Pancreas (tissue), 10 donors: ENCODE results near the gene FAR1. TPM values are rescaled to one million over a fixed set of nuclear protein-coding genes. Genes with fewer than 3 reads are reported as not detected.

Source experiments
- ATAC-seq, 4 donors: fragments of 200-7000 bp; cut with Tn5 transposase; one replicate each; pipeline versions ENCODE4 v1.8.0 to v1.9.1; 2020; ENCODE audit warnings: mild to moderate bottlenecking in 4 of 4, moderate library complexity in 4 of 4
- DNase-seq, 6 donors: peaks; one replicate each; pipeline ENCODE4 v3.0.0-alpha.2; 2020
- FAIRE-seq: peaks from 2 replicates; lab custom pipeline; 2012; peaks lifted over from hg19 to GRCh38; lab: Jason Lieb, UNC
- H3K27ac ChIP-seq, 4 donors: fragments of 200-600 bp; sonication (generic); 1 replicate in 3 of 4; 2 replicates in 1 of 4; pipeline versions ENCODE4 v1.5.0 to v1.8.0; 2020
- H3K27me3 ChIP-seq, 4 donors: fragments of 200-600 bp; one replicate each; pipeline ENCODE4 v1.8.0; 2021
- H3K36me3 ChIP-seq, 3 donors: fragments of 200-600 bp; sonication (generic) in 1 of 3; one replicate each; pipeline versions ENCODE4 v1.5.0 to v1.8.0; 2020 to 2021
- H3K4me1 ChIP-seq, 3 donors: fragments of 200-600 bp; one replicate each; pipeline ENCODE4 v1.8.0; 2021
- H3K4me3 ChIP-seq, 4 donors: fragments of 200-600 bp; sonication (generic) in 2 of 4; one replicate each; pipeline versions ENCODE4 v1.5.0 to v1.8.0; 2020 to 2021
- H3K9me3 ChIP-seq, 4 donors: fragments of 200-600 bp; one replicate each; pipeline ENCODE4 v1.8.0; 2021
- CTCF ChIP-seq, 4 donors: fragments of 200-600 bp; sonication (generic) in 3 of 4; IDR thresholded peaks; one replicate each; pipeline versions ENCODE4 v1.5.0 to v1.8.0; 2021; ENCODE audit warnings: antibody characterized with exemption in 4 of 4
- WGBS, 2 donors: extraction: QIAGEN DNeasy Blood & Tissue Kit; methylation state at CpG; one replicate each; pipeline ENCODE4 v1.1.7; 2013; 5-methylcytosine and 5-hydroxymethylcytosine counted together
- intact Hi-C, 3 donors: fragments of 100-400 bp; cut with DNase I; formaldehyde crosslinking; loops; one replicate each; pipeline versions ENCODE4 v1.11.1 to v1.14.2; 2022
- polyA plus RNA-seq, 2 donors: library from polyadenylated mRNA; stranded (reverse); fragments of 200-250 nt; gene quantifications; one replicate each; pipeline ENCODE4 v1.2.3, GENCODE V29; 2013
- total RNA-seq, 6 donors: library from RNA; stranded (reverse); fragmentation: NEBNext Ultra II Directional in 4 of 6; extraction: Animal tissue kit (Norgen Biotek cat#: 25700) in 4 of 6; gene quantifications; one replicate each; pipeline versions ENCODE4 v1.2.1 to v1.2.4, GENCODE V29; 2021 to 2023
- donor health status: healthy with polysubstance abuse.
- donor health status: DM: no; HTN: no; CAD: no; lungs with moderate emphysema.
- donor health status: DM: no; HTN: no; CAD: no.
- donor health status: control.
- donor health status: control.
- donor health status: Bipolar disorder and iron deficiency.
- donor health status: DM: yes; HTN: yes; CAD: no.
- donor health status: DM: no; HTN: no; CAD: no.
- donor health status: DM: no; HTN: no; CAD: no.
- donor health status: DM: yes; HTN: yes; CAD: no.

Gene FAR1
- total and polyA plus RNA-seq, 8 donors, result 12.0 to 43.7 (median 18.0) TPM

GRCh38 chr11:13778345-13778744 lies 109.9 kb downstream of the FAR1 start:
- TF ChIP-seq CTCF (IDR thresholded peaks at IDR 0.05), result no peak
- DNase-seq, result no peak
- H3K27ac ChIP-seq, result no peak overlapping the region
- H3K27me3 ChIP-seq, result no peaks in the 10 kb centered on the region
- H3K4me3 ChIP-seq, result no peak overlapping the region
- ATAC-seq, result no peak
- WGBS, 2 donors, result 63 to 78% methylated on average over 1 of the region's 1 CpG
- FAIRE-seq, result no peak
- no peaks in the 10 kb centered on the region for H3K36me3 ChIP-seq
- H3K4me1 ChIP-seq, result no peaks in the 10 kb centered on the region
- H3K9me3 ChIP-seq, result no peaks in the 10 kb centered on the region
- intact Hi-C loops, result loop anchor here in 1 of 3 donors (10.0 kb wide), 1 partner anchor 466 kb away; no protein-coding TSS in a partner anchor

- DNase-seq (no peak), ATAC-seq (no peak), FAIRE-seq (no peak)
- WGBS, 2 donors, result 83 to 89% methylated on average over 6 of the region's 6 CpGs
- no peaks in the 10 kb centered on the region for H3K27me3 ChIP-seq
- intact Hi-C loops, result no loop called here
- no peaks in the 10 kb centered on the region for H3K36me3 ChIP-seq
- no peak overlapping the region for H3K27ac ChIP-seq
- H3K4me1 ChIP-seq, result no peaks in the 10 kb centered on the region
- H3K4me3 ChIP-seq, result no peak overlapping the region
- no peaks in the 10 kb centered on the region for H3K9me3 ChIP-seq
- TF ChIP-seq CTCF (IDR thresholded peaks at IDR 0.05), result no peak
Measured at GRCh38 chr11:13781153-13781552, 112.7 kb downstream of the FAR1 start.

Other genes with a start within 250 kb of the FAR1 start
- gene BTBD10, start 205.4 kb upstream of the FAR1 start, total RNA-seq, result 10 to 100 TPM in 2 of 6 donors, 1 to 10 TPM in 4; 5.6 to 15.9 (median 7.6) TPM
- gene BTBD10, start 205.4 kb upstream of the FAR1 start, polyA plus RNA-seq, result 1 to 10 TPM; 4.6 to 8.7 TPM
- gene PTH, start 172.7 kb upstream of the FAR1 start, total RNA-seq, result under 1 TPM in 1 of 6 donors, not detected in 5; 0.20 TPM
- gene PTH, start 172.7 kb upstream of the FAR1 start, polyA plus RNA-seq, result not detected